Panc1 (cell line): Measurements from ENCODE around the gene CDC7. TPM values are rescaled to one million over a fixed set of nuclear protein-coding genes. Genes with fewer than 3 reads are reported as not detected.
A peak's percentile ranks its signal among the peaks of the same experiment; 100 is the strongest.

ENCODE experiments used
- ATAC-seq: fragments of 200-7000 bp; cut with Tn5 transposase; 2 replicates; pipeline ENCODE4 v1.9.1; 2020; ENCODE audit warnings: mild to moderate bottlenecking, moderate library complexity
- BruUV-seq: library from RNA; stranded (reverse); fragments of 400-500 nt; replicated peaks from 2 replicates; lab custom pipeline; 2021; lab: Mats Ljungman, UMichigan
- CTCF ChIA-PET: fragments of 300-600 bp; sonication (Branson Sonifier 250); formaldehyde crosslinking; loops from one replicate; lab custom pipeline; 2022; ENCODE audit warnings: antibody characterized with exemption; lab: Charles Lee
- POLR2A ChIA-PET: fragments of 300-600 bp; sonication (Branson Sonifier 250); formaldehyde crosslinking; loops from one replicate; lab custom pipeline; 2022; ENCODE audit warnings: antibody characterized with exemption; lab: Charles Lee
- DNase-seq: peaks from one replicate; pipeline ENCODE4 v3.0.0-alpha.2; 2010; ENCODE audit warnings: low read depth, low spot score
- H3K27ac ChIP-seq: 2 replicates; pipeline ENCODE4 v1.5.1; 2011; ENCODE audit warnings: mild to moderate bottlenecking, low read length, inconsistent platforms
- H3K27me3 ChIP-seq: fragments of 200-500 bp; sonication (Bioruptor generic); 2 replicates; pipeline ENCODE4 v1.6.0; 2014; ENCODE audit warnings: low read length, inconsistent platforms; ENCODE audit not compliant: control insufficient read depth, insufficient read depth
- H3K36me3 ChIP-seq: fragments of 200-500 bp; sonication (Bioruptor generic); 2 replicates; pipeline ENCODE4 v1.5.1; 2014; ENCODE audit warnings: inconsistent platforms, mild to moderate bottlenecking, low read length, moderate library complexity; ENCODE audit not compliant: control insufficient read depth, insufficient read depth
- H3K4me1 ChIP-seq: 2 replicates; pipeline ENCODE4 v1.5.1; 2011; ENCODE audit warnings: inconsistent platforms, mild to moderate bottlenecking, low read length, moderate library complexity; ENCODE audit not compliant: control insufficient read depth, insufficient read depth
- H3K4me3 ChIP-seq, 2 experiments: 2 replicates each; pipeline ENCODE4 v1.5.1; 2011 to 2012; ENCODE audit warnings: low read depth in 2 of 2, low read length in 2 of 2, mild to moderate bottlenecking in 2 of 2, inconsistent platforms in 1 of 2, moderate library complexity in 1 of 2
- H3K9me3 ChIP-seq: fragments of 200-500 bp; sonication (Bioruptor generic); 2 replicates; pipeline ENCODE4 v1.5.1; 2014; ENCODE audit warnings: low read depth, mild to moderate bottlenecking, inconsistent platforms, low read length, moderate library complexity; ENCODE audit not compliant: control insufficient read depth, insufficient read depth
- CTCF ChIP-seq: fragments of 450-650 bp; IDR thresholded peaks from 2 replicates; pipeline ENCODE4 v1.5.1; 2017; ENCODE audit warnings: mild to moderate bottlenecking
- POLR2AphosphoS5 ChIP-seq: IDR thresholded peaks from 2 replicates; pipeline ENCODE4 v1.6.1; 2012; ENCODE audit warnings: mild to moderate bottlenecking, low read depth, low read length, moderate library complexity
- REST ChIP-seq, 2 experiments: IDR thresholded peaks; 2 replicates each; pipeline ENCODE4 v1.6.1; 2011 to 2012; ENCODE audit warnings: low read depth in 2 of 2, control low read depth in 1 of 2, low read length in 1 of 2, mild to moderate bottlenecking in 1 of 2, moderate library complexity in 1 of 2; ENCODE audit not compliant: insufficient read depth in 1 of 2
- TCF7L2 ChIP-seq: IDR thresholded peaks from 2 replicates; pipeline ENCODE4 v1.6.1; 2011; ENCODE audit warnings: mild to moderate bottlenecking, low read depth, low read length, inconsistent platforms
- in situ Hi-C: cut with HindIII; loops from 2 replicates; pipeline ENCODE4 v1.10.0; 2016; ENCODE audit warnings: low sequenced_read_pairs, low pct_unique_long_range_greater_than_20kb
- intact Hi-C: fragments of 100-400 bp; cut with micrococcal nuclease; formaldehyde crosslinking; loops from one replicate; pipeline ENCODE4 v1.10.0; 2022; ENCODE audit not compliant: unreplicated experiment
- total RNA-seq: library from RNA; stranded (reverse); gene quantifications from one replicate; pipeline ENCODE4 v1.2.1, GENCODE V29; 2021; ENCODE audit not compliant: unreplicated experiment

Gene CDC7
- total RNA-seq, 1 experiment from 2014 or later: 30.1 TPM

GRCh38 chr1:91499904-91500755 lies 521 bp upstream of the CDC7 start:
- no peak for TF ChIP-seq REST (IDR thresholded peaks at IDR 0.05; ENCODE audit: insufficient read depth in 1 of 2, low read depth in 2 of 2, low read length in 1 of 2)
- no peak for TF ChIP-seq CTCF
- TF ChIP-seq POLR2AphosphoS5: no peak
- TF ChIP-seq TCF7L2: no peak
- H3K4me3 ChIP-seq: peak overlapping the region; percentile 66 to 78
- intact Hi-C loops (loop anchor here (5.0 kb wide), 2 partner anchors 93 to 218 kb away; no protein-coding TSS in a partner anchor), in situ Hi-C loops (no loop called here)
- peaks cover 18% of the 10 kb centered on the region for H3K4me1 ChIP-seq
- TSS peak; percentile 97 for BruUV-seq
- peak overlapping the region; percentile 96 for H3K27ac ChIP-seq
- no peaks in the 10 kb centered on the region for H3K27me3 ChIP-seq
- ChIA-PET POLR2A (interaction anchor here (0.6 to 0.7 kb wide), 4 partner anchors 40 to 621 kb away, joined by 3 to 5 read pairs (median 4); partner anchors contain the start of gene HFM1), CTCF (interaction anchor here (0.7 kb wide), 2 partner anchors 94 to 427 kb away, joined by 3 to 7 read pairs; no protein-coding TSS in a partner anchor)
- H3K36me3 ChIP-seq: no peaks in the 10 kb centered on the region
- ATAC-seq (peak; percentile 36), DNase-seq (no peak)
- no peaks in the 10 kb centered on the region for H3K9me3 ChIP-seq

GRCh38 chr1:91501523-91501851 lies 836 bp downstream of the CDC7 start:
- intact Hi-C loops: loop anchor here (5.0 kb wide), 2 partner anchors 94 to 219 kb away; no protein-coding TSS in a partner anchor
- ChIA-PET CTCF (interaction anchor here (0.5 kb wide), 1 partner anchor 355 kb away, joined by 7 read pairs; no protein-coding TSS in a partner anchor), POLR2A (interaction anchor here (1.0 kb wide), 1 partner anchor 121 kb away, joined by 3 read pairs; no protein-coding TSS in a partner anchor)

More at GRCh38 chr1:91501523-91501851, 836 bp downstream of the CDC7 start:
- TF ChIP-seq TCF7L2 (no peak), CTCF (peak; percentile 51)
- in situ Hi-C loops: no loop called here
- peak; percentile 35 for ATAC-seq
- DNase-seq: no peak
- H3K27ac ChIP-seq: peak overlapping the region; percentile 96
- peaks cover 18% of the 10 kb centered on the region for H3K4me1 ChIP-seq
- H3K4me3 ChIP-seq: peak overlapping the region; percentile 66 to 78
- no peaks in the 10 kb centered on the region for H3K9me3 ChIP-seq
- no peaks in the 10 kb centered on the region for H3K36me3 ChIP-seq
- no peaks in the 10 kb centered on the region for H3K27me3 ChIP-seq
- no TSS peak for BruUV-seq
